Coronary artery (tissue), 2 donors: ENCODE results near the gene NRAS.

Source experiments
- DNase-seq: peaks from one replicate; pipeline ENCODE4 v3.0.0-alpha.2; 2017; ENCODE audit warnings: low spot score
- H3K27ac ChIP-seq, 2 donors: fragments of 200-600 bp; sonication (generic); one replicate each; pipeline ENCODE4 v1.5.1; 2016 to 2019
- H3K4me3 ChIP-seq: fragments of 200-600 bp; sonication (generic); 2 replicates; pipeline ENCODE4 v1.5.1; 2016; ENCODE audit warnings: mild to moderate bottlenecking, moderate library complexity
- CTCF ChIP-seq: fragments of 200-600 bp; sonication (generic); IDR thresholded peaks from one replicate; pipeline ENCODE4 v1.5.1; 2019; ENCODE audit warnings: antibody characterized with exemption

The NRAS gene

GRCh38 chr1:114723915-114724314 is 7.3 kb upstream of the NRAS start:
- Histone ChIP-seq H3K27ac (no peak overlapping the region), H3K4me3 (no peak overlapping the region)
- no peak for TF ChIP-seq CTCF
- no peak for DNase-seq

GRCh38 chr1:114723457-114723856 is 6.9 kb upstream of the NRAS start:
- TF ChIP-seq CTCF: no peak
- DNase-seq: no peak
- Histone ChIP-seq H3K27ac (no peak overlapping the region), H3K4me3 (no peak overlapping the region)

- Histone ChIP-seq H3K4me3 (no peak overlapping the region), H3K27ac (no peak overlapping the region)
- no peak for DNase-seq
- TF ChIP-seq CTCF: no peak
Observed at GRCh38 chr1:114720492-114720891, 3.9 kb upstream of the NRAS start.

- TF ChIP-seq CTCF: no peak
- Histone ChIP-seq H3K27ac (no peak overlapping the region), H3K4me3 (no peak overlapping the region)
- no peak for DNase-seq
Observed at GRCh38 chr1:114719424-114719787, 2.8 kb upstream of the NRAS start.

GRCh38 chr1:114718661-114719423 is 2.3 kb upstream of the NRAS start:
- DNase-seq: no peak
- H3K4me3 ChIP-seq: no peak overlapping the region
- no peak overlapping the region for H3K27ac ChIP-seq
- no peak for TF ChIP-seq CTCF

GRCh38 chr1:114715952-114716303 is 643 bp downstream of the NRAS start:
- no peak for TF ChIP-seq CTCF
- H3K27ac ChIP-seq: peak overlapping the region; percentile 90 to 92
- peak overlapping the region; percentile 92 for H3K4me3 ChIP-seq
- no peak for DNase-seq

GRCh38 chr1:114712977-114713376 is 3.6 kb downstream of the NRAS start:
- Histone ChIP-seq H3K27ac (no peak overlapping the region), H3K4me3 (no peak overlapping the region)
- DNase-seq: no peak
- TF ChIP-seq CTCF: no peak
